HFF-Myc (cell line): Measurements from ENCODE around the gene DEFB119.
"Not testable (repeated sequence)": the region's sequence is repeated elsewhere in the genome, so short reads cannot be mapped to it uniquely, and the experiment has no call there.

ENCODE experiments used
- DNase-seq: peaks from one replicate; pipeline ENCODE4 v3.0.0-alpha.2; 2011; ENCODE audit warnings: low read depth; ENCODE audit errors: extremely low read depth
- H3K4me3 ChIP-seq: replicated peaks from 2 replicates; pipeline ENCODE4 v1.5.1; 2011; ENCODE audit warnings: low read depth, mild to moderate bottlenecking, control low read depth, low read length
- CTCF ChIP-seq: IDR thresholded peaks from 2 replicates; pipeline ENCODE4 v1.5.1; 2012; ENCODE audit warnings: mild to moderate bottlenecking, low read depth, low read length, control low read depth; ENCODE audit errors: missing control alignments

The DEFB119 gene

DNA sequence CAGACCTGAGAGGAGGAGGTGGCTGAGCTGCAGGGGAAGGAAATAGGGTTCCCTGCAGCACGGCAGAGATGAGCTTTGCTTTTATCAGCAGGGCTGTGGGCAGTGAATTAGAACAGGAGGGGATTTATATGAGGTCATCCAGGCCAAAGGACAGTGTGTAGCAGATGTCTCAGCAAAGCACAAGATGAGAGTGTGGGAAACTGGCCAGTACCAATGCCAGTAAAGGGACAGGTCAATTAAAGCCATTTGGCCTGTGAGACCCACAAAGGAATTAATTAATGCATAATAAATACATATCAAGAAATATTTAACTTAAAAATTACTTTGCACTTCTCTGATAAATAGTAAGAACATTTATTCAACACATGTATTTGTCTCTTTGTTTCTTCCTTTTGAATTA, at the start of gene DEFB119:
Gene DEFB119, minus strand, starts transcription at position 101 of the 400 bp plus-strand sequence. CDS start 107 bp downstream, outside the sequence.
- no peak within 1 kb of the TSS for H3K4me3 ChIP-seq
- DNase-seq, result no peak
- no peak for TF ChIP-seq CTCF

DNA sequence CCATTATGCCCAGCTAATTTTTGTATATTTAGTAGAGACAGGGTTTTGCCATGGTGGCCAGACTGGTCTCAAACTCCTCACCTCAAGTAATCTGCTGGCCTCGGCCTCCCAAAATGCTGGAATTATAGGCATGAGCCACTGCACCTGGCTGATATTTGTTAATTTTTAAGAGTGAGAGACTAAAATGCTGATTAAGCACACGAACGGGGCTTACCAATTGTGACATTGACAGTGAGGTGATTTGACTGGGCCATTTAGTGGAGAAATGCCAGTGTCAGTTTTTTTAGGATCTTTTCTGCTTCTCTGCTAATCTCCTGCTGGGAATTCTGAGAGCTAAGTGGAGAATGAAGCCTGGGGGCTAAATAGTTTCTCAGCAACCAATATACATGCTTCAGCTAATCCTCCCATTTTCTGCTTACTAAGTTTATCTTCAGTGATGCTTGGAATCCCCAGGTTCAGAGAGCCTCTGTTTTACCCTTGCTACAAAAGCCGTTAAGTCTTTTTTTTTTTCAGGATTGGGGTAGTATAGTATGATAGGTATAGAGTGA, 40.3 kb upstream of the DEFB119 start:
- TF ChIP-seq CTCF, result no peak
- DNase-seq, result no peak
- no peak overlapping the region for H3K4me3 ChIP-seq

DNA sequence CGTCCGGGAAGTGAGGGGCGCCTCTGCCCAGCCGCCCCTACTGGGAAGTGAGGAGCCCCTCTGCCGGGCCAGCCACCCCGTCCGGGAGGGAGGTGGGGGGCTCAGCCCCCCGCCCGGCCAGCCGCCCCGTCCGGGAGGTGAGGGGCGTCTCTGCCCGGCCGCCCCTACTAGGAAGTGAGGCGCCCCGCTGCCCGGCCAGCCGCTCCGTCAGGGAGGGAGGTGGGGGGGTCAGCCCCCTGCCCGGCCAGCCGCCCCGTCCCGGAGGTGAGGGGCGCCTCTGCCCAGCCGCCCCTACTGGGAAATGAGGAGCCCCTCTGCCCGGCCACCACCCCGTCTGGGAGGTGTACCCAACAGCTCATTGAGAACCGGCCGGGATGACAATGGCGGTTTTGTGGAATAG, 37.2 kb upstream of the DEFB119 start:
- not testable (repeated sequence) for H3K4me3 ChIP-seq, DNase-seq

DNA sequence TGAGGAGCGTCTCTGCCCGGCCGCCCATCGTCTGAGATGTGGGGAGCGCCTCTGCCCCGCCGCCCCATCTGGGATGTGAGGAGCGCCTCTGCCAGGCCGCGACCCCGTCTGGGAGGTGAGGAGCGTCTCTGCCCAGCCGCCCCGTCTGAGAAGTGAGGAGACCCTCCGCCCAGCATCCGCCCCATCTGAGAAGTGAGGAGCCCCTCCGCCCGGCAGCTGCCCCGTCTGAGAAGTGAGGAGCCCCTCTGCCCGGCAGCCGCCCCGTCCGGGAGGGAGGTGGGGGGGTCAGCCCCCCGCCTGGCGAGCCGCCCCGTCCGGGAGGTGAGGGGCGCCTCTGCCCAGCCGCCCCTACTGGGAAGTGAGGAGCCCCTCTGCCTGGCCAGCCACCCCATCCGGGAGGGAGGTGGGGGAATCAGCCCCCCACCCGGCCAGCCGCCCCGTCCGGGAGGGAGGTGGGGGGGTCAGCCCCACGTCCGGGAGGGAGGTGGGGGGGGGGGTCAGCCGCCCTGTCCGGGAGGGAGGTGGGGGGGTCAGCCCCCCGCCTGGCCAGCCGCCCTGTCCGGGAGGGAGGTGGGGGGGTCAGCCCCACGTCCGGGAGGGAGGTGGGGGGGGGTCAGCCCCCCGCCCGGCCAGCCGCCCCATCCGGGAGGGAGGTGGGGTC, 36.6 kb upstream of the DEFB119 start:
- not testable (repeated sequence) for H3K4me3 ChIP-seq, DNase-seq

GRCh38 chr20:31425797-31426196, 35.4 kb upstream of the DEFB119 start:
- no peak for DNase-seq
- no peak for TF ChIP-seq CTCF
- H3K4me3 ChIP-seq, result no peak overlapping the region

- no peak for DNase-seq
- no peak for TF ChIP-seq CTCF
- H3K4me3 ChIP-seq, result no peak overlapping the region
These were observed 27.9 kb upstream of the DEFB119 start for GRCh38 chr20:31418307-31418706.

DNA sequence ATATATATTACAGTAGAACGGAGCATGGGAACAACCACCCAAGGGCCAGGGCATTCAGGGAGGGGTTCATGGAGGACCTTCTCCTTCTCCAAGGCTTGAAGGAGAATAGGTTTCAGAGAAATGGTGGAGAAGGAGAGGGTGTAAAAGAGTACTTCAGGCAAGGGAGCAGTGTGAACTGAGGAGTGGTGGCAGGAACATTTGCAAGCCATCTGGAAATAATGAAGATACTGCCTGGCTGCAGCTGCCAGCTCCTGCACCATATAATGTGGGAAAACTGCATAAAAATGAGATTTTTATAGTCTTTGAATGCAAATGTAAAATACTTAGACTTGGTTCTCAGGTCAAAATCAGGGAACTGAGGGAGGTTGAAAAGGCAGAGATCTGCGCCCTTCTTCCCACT, 25.3 kb upstream of the DEFB119 start:
- TF ChIP-seq CTCF, result no peak
- no peak overlapping the region for H3K4me3 ChIP-seq
- no peak for DNase-seq

GRCh38 chr20:31414381-31414780, 24.0 kb upstream of the DEFB119 start:
- H3K4me3 ChIP-seq, result no peak overlapping the region
- DNase-seq, result no peak
- no peak for TF ChIP-seq CTCF
